DOHH2 (cell line): ENCODE data around the gene VEGFA.

Source experiments
- H3F3A ChIP-seq: fragments of 200-600 bp; sonication (generic), shearing (Covaris generic); 2 replicates; pipeline ENCODE4 v1.6.0; 2016; ENCODE audit warnings: antibody characterized with exemption, mild to moderate bottlenecking; ENCODE audit not compliant: control insufficient read depth, insufficient read depth
- H3K27ac ChIP-seq: fragments of 200-600 bp; sonication (generic); 2 replicates; pipeline ENCODE4 v1.5.1; 2014; ENCODE audit warnings: low read depth, mild to moderate bottlenecking, low read length, moderate library complexity
- H3K27me3 ChIP-seq: fragments of 200-600 bp; sonication (generic); 2 replicates; pipeline ENCODE4 v1.6.1; 2014; ENCODE audit warnings: mild to moderate bottlenecking, low read length, mixed read lengths; ENCODE audit not compliant: control insufficient read depth
- H3K36me3 ChIP-seq: fragments of 200-600 bp; sonication (generic); 2 replicates; pipeline ENCODE4 v1.6.1; 2014; ENCODE audit warnings: mild to moderate bottlenecking, low read length, moderate library complexity, mixed read lengths; ENCODE audit not compliant: control insufficient read depth
- H3K4me1 ChIP-seq: fragments of 200-600 bp; sonication (generic); 2 replicates; pipeline ENCODE4 v1.6.1; 2014; ENCODE audit warnings: mild to moderate bottlenecking, low read length, mixed read lengths; ENCODE audit not compliant: control insufficient read depth
- H3K4me2 ChIP-seq: fragments of 200-600 bp; sonication (generic); 2 replicates; pipeline ENCODE4 v1.6.0; 2014; ENCODE audit warnings: mild to moderate bottlenecking, low read length, moderate library complexity
- H3K4me3 ChIP-seq: fragments of 200-600 bp; sonication (generic); 2 replicates; pipeline ENCODE4 v1.5.1; 2014; ENCODE audit warnings: mild to moderate bottlenecking, low read length, mixed read lengths
- H3K79me2 ChIP-seq: fragments of 200-600 bp; sonication (generic); 2 replicates; pipeline ENCODE4 v1.6.1; 2014; ENCODE audit warnings: mild to moderate bottlenecking, low read length, mixed read lengths; ENCODE audit not compliant: control insufficient read depth
- H3K9me2 ChIP-seq: fragments of 200-600 bp; sonication (generic); replicated peaks from 2 replicates; pipeline ENCODE4 v1.6.1; 2014; ENCODE audit warnings: mild to moderate bottlenecking, low read length, mixed read lengths; ENCODE audit not compliant: control insufficient read depth
- H3K9me3 ChIP-seq: fragments of 200-600 bp; sonication (generic); 2 replicates; pipeline ENCODE4 v1.6.1; 2014; ENCODE audit warnings: antibody characterized with exemption, low read length, mixed read lengths; ENCODE audit not compliant: control insufficient read depth, insufficient read depth
- H4K20me1 ChIP-seq: fragments of 200-600 bp; sonication (generic); 2 replicates; pipeline ENCODE4 v1.6.0; 2014; ENCODE audit warnings: low read depth, mild to moderate bottlenecking, antibody characterized with exemption, low read length, moderate library complexity; ENCODE audit not compliant: control insufficient read depth, insufficient read depth
- CTCF ChIP-seq: fragments of 200-600 bp; sonication (generic); IDR thresholded peaks from one replicate; pipeline ENCODE4 v1.5.1; 2014; ENCODE audit warnings: antibody characterized with exemption, mild to moderate bottlenecking, low read depth, low read length; ENCODE audit not compliant: poor library complexity, severe bottlenecking
- EZH2phosphoT487 ChIP-seq: fragments of 200-600 bp; sonication (generic); IDR thresholded peaks from 2 replicates; pipeline ENCODE4 v1.6.1; 2017; ENCODE audit warnings: borderline replicate concordance, mild to moderate bottlenecking, antibody characterized with exemption, low read length, moderate library complexity, mixed read lengths

Gene VEGFA

GRCh38 chr6:43774776-43775534, 4.9 kb downstream of the VEGFA start:
- TF ChIP-seq EZH2phosphoT487 (no peak), CTCF (peak; percentile 88)
- no peaks in the 10 kb centered on the region for H3K27me3 ChIP-seq
- H3K79me2 ChIP-seq: peaks cover 70% of the 10 kb centered on the region
- no peaks in the 10 kb centered on the region for H3K9me3 ChIP-seq
- H3F3A ChIP-seq: peaks cover 2% of the 10 kb centered on the region; the same call in 1 of the 2 replicates
- peak overlapping the region; percentile 91; the same call in 1 of the 2 replicates for H3K4me3 ChIP-seq
- H3K4me2 ChIP-seq: peak overlapping the region; percentile 96
- H3K36me3 ChIP-seq: peaks cover 85% of the 10 kb centered on the region
- H3K9me2 ChIP-seq: no peaks in the 10 kb centered on the region
- H4K20me1 ChIP-seq: peaks cover 32% of the 10 kb centered on the region
- H3K27ac ChIP-seq: no peak overlapping the region
- H3K4me1 ChIP-seq: peaks cover 42% of the 10 kb centered on the region

DNA sequence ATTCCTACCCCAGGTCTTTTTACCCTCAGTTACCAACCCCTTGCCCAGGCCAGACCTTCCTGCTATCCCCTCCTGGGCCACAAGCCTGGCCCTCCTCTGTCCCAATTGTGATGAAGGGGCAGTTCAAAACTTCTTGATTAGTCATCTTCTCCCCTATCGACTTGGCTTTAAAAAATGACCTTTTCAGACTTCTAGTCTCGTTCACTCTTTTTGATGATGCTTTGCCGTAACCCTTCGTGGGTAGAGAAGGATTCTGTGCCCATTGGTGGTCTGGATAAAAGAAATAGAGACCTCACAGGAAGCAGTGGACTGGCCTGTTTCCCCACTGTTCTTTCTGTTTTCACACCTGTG, 5.5 kb downstream of the VEGFA start:
- H3K4me3 ChIP-seq: no peak overlapping the region
- H3K9me3 ChIP-seq: no peaks in the 10 kb centered on the region
- peaks cover 42% of the 10 kb centered on the region for H3K4me1 ChIP-seq
- peaks cover 65% of the 10 kb centered on the region for H3K79me2 ChIP-seq
- no peaks in the 10 kb centered on the region for H3F3A ChIP-seq
- peaks cover 90% of the 10 kb centered on the region for H3K36me3 ChIP-seq
- no peaks in the 10 kb centered on the region for H3K9me2 ChIP-seq
- TF ChIP-seq EZH2phosphoT487 (no peak), CTCF (no peak)
- peaks cover 32% of the 10 kb centered on the region for H4K20me1 ChIP-seq
- no peaks in the 10 kb centered on the region for H3K27me3 ChIP-seq
- H3K27ac ChIP-seq: no peak overlapping the region
- no peak overlapping the region for H3K4me2 ChIP-seq

DNA sequence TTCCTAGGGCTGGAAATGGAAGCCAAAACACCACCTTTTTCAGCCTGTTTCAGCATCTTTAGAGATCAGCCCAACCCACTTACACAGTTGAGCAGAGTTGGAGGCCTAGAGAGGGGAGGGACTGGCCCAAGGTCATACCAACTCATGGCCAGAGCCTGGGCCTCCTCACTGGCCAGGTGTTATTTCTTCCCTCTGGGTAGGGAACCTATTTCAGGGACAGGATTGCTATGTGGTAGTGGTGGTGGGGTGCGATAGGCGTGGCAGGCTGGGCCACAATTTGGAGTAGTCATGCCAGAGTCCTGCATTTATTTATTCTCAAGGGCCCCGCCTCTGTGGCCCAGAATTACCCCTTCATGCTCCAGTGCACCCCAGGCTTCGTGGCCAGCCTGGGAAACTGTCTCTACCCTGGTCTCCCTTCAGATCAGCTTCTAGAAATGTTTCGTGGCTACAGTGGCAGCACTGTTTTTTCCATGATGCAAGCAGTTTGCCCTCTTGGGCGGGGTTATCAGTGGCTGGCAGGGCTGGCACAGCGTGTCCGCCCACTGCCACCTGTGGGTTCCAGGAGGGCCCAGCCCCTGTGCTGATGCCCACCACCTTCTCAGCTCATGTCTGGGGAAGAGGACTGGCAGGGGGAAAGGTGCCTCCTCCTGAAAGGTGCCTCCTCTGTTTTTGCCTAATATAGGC, 6.2 kb downstream of the VEGFA start:
- Histone ChIP-seq H3F3A (no peaks in the 10 kb centered on the region), H4K20me1 (peaks cover 32% of the 10 kb centered on the region), H3K4me3 (no peak overlapping the region), H3K27ac (no peak overlapping the region), H3K4me2 (no peak overlapping the region), H3K27me3 (no peaks in the 10 kb centered on the region), H3K36me3 (peaks cover 90% of the 10 kb centered on the region), H3K79me2 (peaks cover 57% of the 10 kb centered on the region), H3K4me1 (peaks cover 42% of the 10 kb centered on the region), H3K9me3 (no peaks in the 10 kb centered on the region), H3K9me2 (no peaks in the 10 kb centered on the region)
- TF ChIP-seq CTCF (no peak), EZH2phosphoT487 (no peak)
